A549 (cell line): ENCODE results near the gene VPS26B.

ENCODE experiments used
- E2F6 ChIP-seq: IDR thresholded peaks from 2 replicates; pipeline ENCODE4 v1.6.1; 2012; ENCODE audit warnings: low read depth, borderline replicate concordance
- FOSB ChIP-seq: fragments of 250-450 bp; sonication (Bioruptor Pico); IDR thresholded peaks from 2 replicates; pipeline ENCODE4 v1.5.0; 2020; ENCODE audit warnings: mild to moderate bottlenecking, moderate library complexity
- MYC ChIP-seq: IDR thresholded peaks from 2 replicates; pipeline ENCODE4 v1.6.1; 2012; ENCODE audit warnings: mild to moderate bottlenecking, inconsistent platforms, low read length, improper control_type of control experiment, borderline replicate concordance
- POLR2A ChIP-seq: IDR thresholded peaks from 2 replicates; pipeline ENCODE4 v1.6.1; 2012; ENCODE audit warnings: mild to moderate bottlenecking, low read length
- ZSCAN20 ChIP-seq: fragments of 250-450 bp; sonication (Bioruptor Pico); IDR thresholded peaks from 2 replicates; pipeline ENCODE4 v1.8.0; 2022; ENCODE audit warnings: mild to moderate bottlenecking, moderate library complexity
- TF ChIP-seq, protein P1 (sequence below): fragments of >200 bp; sonication (Bioruptor Twin); formaldehyde crosslinking; IDR thresholded peaks from 3 replicates; pipeline ENCODE4 v1.5.1; 2016

DNA sequence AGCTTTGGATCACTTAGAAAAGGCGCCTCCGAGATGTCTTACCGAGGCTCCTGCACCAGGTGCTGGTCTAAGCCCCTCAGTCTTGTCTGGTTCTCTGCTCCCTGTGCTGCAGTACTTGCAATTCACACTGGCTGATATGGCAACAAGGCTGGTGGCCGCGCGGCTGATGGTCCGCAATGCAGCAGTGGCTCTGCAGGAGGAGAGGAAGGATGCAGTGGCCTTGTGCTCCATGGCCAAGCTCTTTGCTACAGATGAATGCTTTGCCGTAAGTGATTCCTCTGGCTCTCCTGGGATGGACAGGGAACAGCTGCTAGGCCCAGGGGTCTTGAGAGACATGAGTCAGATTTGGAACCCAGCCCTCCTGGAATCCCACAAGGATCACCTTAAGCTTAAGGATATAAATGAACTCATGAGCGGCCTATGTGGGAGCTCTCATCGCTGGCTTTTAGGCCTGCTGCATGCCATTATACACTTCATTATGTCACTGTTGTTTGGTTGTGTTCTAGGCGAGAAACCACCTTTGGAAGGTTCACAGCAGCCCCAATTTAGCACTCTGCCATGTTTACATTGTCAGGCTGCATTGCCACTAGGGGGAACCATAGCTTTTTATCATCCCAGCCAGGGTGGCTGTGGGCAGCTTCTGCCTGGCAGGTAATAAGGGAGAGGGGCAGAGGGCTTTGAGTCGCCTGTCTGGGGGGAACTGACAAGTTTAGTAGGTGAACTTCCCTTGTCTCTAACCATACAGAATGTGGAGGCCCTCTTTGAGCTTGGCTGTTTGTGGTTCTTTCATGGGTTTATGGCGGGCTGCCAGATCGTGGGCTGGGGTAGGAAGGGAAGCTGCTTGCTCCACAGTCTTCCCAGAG, 37.4 kb downstream of the VPS26B start:
- TF ChIP-seq, protein P1, sequence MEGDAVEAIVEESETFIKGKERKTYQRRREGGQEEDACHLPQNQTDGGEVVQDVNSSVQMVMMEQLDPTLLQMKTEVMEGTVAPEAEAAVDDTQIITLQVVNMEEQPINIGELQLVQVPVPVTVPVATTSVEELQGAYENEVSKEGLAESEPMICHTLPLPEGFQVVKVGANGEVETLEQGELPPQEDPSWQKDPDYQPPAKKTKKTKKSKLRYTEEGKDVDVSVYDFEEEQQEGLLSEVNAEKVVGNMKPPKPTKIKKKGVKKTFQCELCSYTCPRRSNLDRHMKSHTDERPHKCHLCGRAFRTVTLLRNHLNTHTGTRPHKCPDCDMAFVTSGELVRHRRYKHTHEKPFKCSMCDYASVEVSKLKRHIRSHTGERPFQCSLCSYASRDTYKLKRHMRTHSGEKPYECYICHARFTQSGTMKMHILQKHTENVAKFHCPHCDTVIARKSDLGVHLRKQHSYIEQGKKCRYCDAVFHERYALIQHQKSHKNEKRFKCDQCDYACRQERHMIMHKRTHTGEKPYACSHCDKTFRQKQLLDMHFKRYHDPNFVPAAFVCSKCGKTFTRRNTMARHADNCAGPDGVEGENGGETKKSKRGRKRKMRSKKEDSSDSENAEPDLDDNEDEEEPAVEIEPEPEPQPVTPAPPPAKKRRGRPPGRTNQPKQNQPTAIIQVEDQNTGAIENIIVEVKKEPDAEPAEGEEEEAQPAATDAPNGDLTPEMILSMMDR, result peak; percentile 42
- TF ChIP-seq POLR2A, result no peak
- no peak for TF ChIP-seq MYC
- no peak for TF ChIP-seq E2F6
- TF ChIP-seq ZSCAN20 (CRISPR knock-in tag), result no peak
- TF ChIP-seq FOSB (CRISPR knock-in tag), result no peak
